HEK293 (cell line): ENCODE measurements around the gene MTA3.

Source experiments
- CTCF ChIA-PET: fragments of 350-600 bp; formaldehyde crosslinking; extraction: SDS; loops from one replicate; lab custom pipeline; 2021; ENCODE audit warnings: antibody characterized with exemption; lab: Yijun Ruan, JAX
- POLR2A ChIA-PET: fragments of 300-600 bp; formaldehyde crosslinking; extraction: SDS; loops from one replicate; lab custom pipeline; 2020; ENCODE audit warnings: antibody characterized with exemption, inconsistent platforms; lab: Yijun Ruan, JAX
- H3K27ac ChIP-seq: fragments of 200-500 bp; sonication (Bioruptor generic); 2 replicates; pipeline ENCODE4 v1.5.1; 2014; ENCODE audit warnings: low read depth, low read length, control low read depth, inconsistent platforms; ENCODE audit errors: extremely low read depth
- H3K36me3 ChIP-seq, 2 experiments: fragments of 200-500 bp in 1 of 2; sonication (Bioruptor generic) in 1 of 2; 1 replicate in 1 of 2; 2 replicates in 1 of 2; pipeline ENCODE4 v1.5.1; 2014 to 2017; ENCODE audit warnings: inconsistent platforms in 2 of 2, low read length in 2 of 2; ENCODE audit not compliant: control insufficient read depth in 2 of 2, insufficient read depth in 1 of 2
- H3K4me1 ChIP-seq: fragments of 200-500 bp; sonication (Bioruptor generic); 2 replicates; pipeline ENCODE4 v1.5.1; 2014; ENCODE audit warnings: mild to moderate bottlenecking, low read length, inconsistent platforms; ENCODE audit not compliant: control insufficient read depth, insufficient read depth
- H3K4me3 ChIP-seq: 2 replicates; pipeline ENCODE4 v1.5.1; 2011; ENCODE audit warnings: low read depth, mild to moderate bottlenecking, control low read depth, low read length, moderate library complexity
- H3K9me3 ChIP-seq: fragments of 200-500 bp; sonication (Bioruptor generic); 2 replicates; pipeline ENCODE4 v1.5.1; 2014; ENCODE audit warnings: low read depth, low read length, inconsistent platforms; ENCODE audit not compliant: control insufficient read depth, insufficient read depth
- ZBTB17 ChIP-seq: fragments of 450-650 bp; formaldehyde crosslinking; IDR thresholded peaks from 2 replicates; pipeline ENCODE4 v1.5.1; 2016; ENCODE audit warnings: missing biosample characterization, missing genetic modification characterization
- ZFP37 ChIP-seq: fragments of 450-650 bp; formaldehyde crosslinking; IDR thresholded peaks from 2 replicates; pipeline ENCODE4 v1.5.1; 2016; ENCODE audit warnings: missing biosample characterization, missing genetic modification characterization
- ZNF133 ChIP-seq: fragments of 450-650 bp; formaldehyde crosslinking; IDR thresholded peaks from 2 replicates; pipeline ENCODE4 v1.5.1; 2016; ENCODE audit warnings: missing biosample characterization, missing genetic modification characterization
- ZNF239 ChIP-seq: fragments of 450-650 bp; formaldehyde crosslinking; IDR thresholded peaks from 2 replicates; pipeline ENCODE4 v1.5.1; 2016; ENCODE audit warnings: missing biosample characterization, missing genetic modification characterization
- ZNF266 ChIP-seq: fragments of 450-650 bp; formaldehyde crosslinking; IDR thresholded peaks from 2 replicates; pipeline ENCODE4 v1.5.1; 2016; ENCODE audit warnings: missing biosample characterization, missing genetic modification characterization, low read depth
- ZNF302 ChIP-seq: fragments of 450-650 bp; formaldehyde crosslinking; IDR thresholded peaks from 2 replicates; pipeline ENCODE4 v1.5.1; 2016; ENCODE audit warnings: missing biosample characterization, missing genetic modification characterization, low read depth
- ZNF335 ChIP-seq: fragments of 450-650 bp; formaldehyde crosslinking; conservative IDR thresholded peaks from 2 replicates; pipeline ENCODE4 v1.5.1; 2016; ENCODE audit warnings: missing biosample characterization, missing genetic modification characterization
- ZNF404 ChIP-seq: fragments of 450-650 bp; formaldehyde crosslinking; IDR thresholded peaks from 2 replicates; pipeline ENCODE4 v1.5.1; 2017; ENCODE audit warnings: missing biosample characterization, missing genetic modification characterization
- ZNF48 ChIP-seq: fragments of 450-650 bp; formaldehyde crosslinking; IDR thresholded peaks from 2 replicates; pipeline ENCODE4 v1.5.1; 2016; ENCODE audit warnings: missing biosample characterization, missing genetic modification characterization
- ZNF600 ChIP-seq: fragments of 450-650 bp; formaldehyde crosslinking; IDR thresholded peaks from 2 replicates; pipeline ENCODE4 v1.5.1; 2016; ENCODE audit warnings: missing biosample characterization, missing genetic modification characterization
- ZNF701 ChIP-seq: fragments of 450-650 bp; formaldehyde crosslinking; IDR thresholded peaks from 2 replicates; pipeline ENCODE4 v1.5.1; 2016; ENCODE audit warnings: missing biosample characterization, missing genetic modification characterization
- ZNF707 ChIP-seq: fragments of 450-650 bp; formaldehyde crosslinking; IDR thresholded peaks from 2 replicates; pipeline ENCODE4 v1.5.1; 2016; ENCODE audit warnings: missing biosample characterization, missing genetic modification characterization
- ZSCAN16 ChIP-seq: fragments of 450-650 bp; formaldehyde crosslinking; IDR thresholded peaks from 2 replicates; pipeline ENCODE4 v1.5.1; 2016; ENCODE audit warnings: missing biosample characterization, missing genetic modification characterization
- TF ChIP-seq, protein P1 (sequence below): fragments of 450-650 bp; formaldehyde crosslinking; IDR thresholded peaks from 2 replicates; pipeline ENCODE4 v1.5.1; 2017; ENCODE audit warnings: missing biosample characterization, missing genetic modification characterization
- TF ChIP-seq, protein P2 (sequence below): fragments of 450-650 bp; formaldehyde crosslinking; IDR thresholded peaks from 2 replicates; pipeline ENCODE4 v1.5.1; 2016; ENCODE audit warnings: missing biosample characterization, missing genetic modification characterization
- TF ChIP-seq, protein P3 (sequence below): fragments of 450-650 bp; formaldehyde crosslinking; IDR thresholded peaks from 2 replicates; pipeline ENCODE4 v1.5.1; 2016; ENCODE audit warnings: missing biosample characterization, missing genetic modification characterization

The MTA3 gene

DNA sequence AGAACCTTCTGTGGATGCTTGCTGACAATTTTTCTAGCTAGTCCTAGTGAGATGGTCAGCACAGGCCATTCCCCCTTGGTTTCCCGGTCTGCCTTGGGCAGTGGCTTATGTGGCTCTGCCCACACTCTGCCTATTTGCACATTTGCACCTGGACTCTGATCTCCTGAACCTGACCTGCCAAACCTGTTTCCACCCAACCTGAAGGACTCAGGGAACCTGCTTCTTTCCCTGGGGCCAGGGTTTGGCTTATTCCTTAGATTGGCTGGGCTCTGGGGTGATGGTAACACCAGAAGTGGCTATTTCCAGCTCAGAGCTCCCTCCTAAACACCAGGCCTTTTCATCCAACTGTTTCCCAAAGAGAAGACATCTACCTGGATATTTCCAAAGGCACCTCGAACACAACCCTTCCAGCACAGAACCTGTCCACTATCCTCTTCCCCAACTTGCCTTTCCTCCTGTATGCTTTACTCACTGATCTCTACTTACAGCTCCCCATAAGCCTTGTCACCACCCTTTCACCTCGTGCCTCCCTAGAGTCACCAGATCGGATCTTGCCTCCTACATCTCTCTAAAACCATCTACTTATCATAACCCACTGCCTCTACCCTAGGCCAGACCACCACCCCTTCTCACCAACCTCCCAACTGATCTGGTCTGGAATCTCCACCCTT, 5.8 kb upstream of the MTA3 start:
- ChIA-PET POLR2A (no interaction called here), CTCF (interaction anchor here (0.6 kb wide), 1 partner anchor 476 kb away, joined by 3 read pairs; no protein-coding TSS in a partner anchor)
- H3K27ac ChIP-seq, result no peak overlapping the region
- no peaks in the 10 kb centered on the region for H3K9me3 ChIP-seq
- 0 out of 2 replicates have a peak, but pooled peaks cover under 1% of the 10 kb centered on the region for H3K4me1 ChIP-seq
- H3K4me3 ChIP-seq, result no peak overlapping the region
- TF ChIP-seq ZNF266 (peak; percentile 49; the same call in 1 of the 2 replicates), ZFP37 (no peak), ZSCAN16 (tag by site-specific recombination) (no peak), ZNF600 (tag by site-specific recombination) (0 out of 2 replicates have a peak, but pooled peaks have one; percentile 20), ZNF302 (tag by site-specific recombination) (no peak), ZNF133 (tag by site-specific recombination) (no peak), ZNF48 (no peak), ZNF701 (tag by site-specific recombination) (no peak), ZNF239 (tag by site-specific recombination) (no peak), ZNF707 (tag by site-specific recombination) (no peak), ZNF335 (tag by site-specific recombination) (no peak), ZBTB17 (tag by site-specific recombination) (no peak)
- TF ChIP-seq, protein P1, sequence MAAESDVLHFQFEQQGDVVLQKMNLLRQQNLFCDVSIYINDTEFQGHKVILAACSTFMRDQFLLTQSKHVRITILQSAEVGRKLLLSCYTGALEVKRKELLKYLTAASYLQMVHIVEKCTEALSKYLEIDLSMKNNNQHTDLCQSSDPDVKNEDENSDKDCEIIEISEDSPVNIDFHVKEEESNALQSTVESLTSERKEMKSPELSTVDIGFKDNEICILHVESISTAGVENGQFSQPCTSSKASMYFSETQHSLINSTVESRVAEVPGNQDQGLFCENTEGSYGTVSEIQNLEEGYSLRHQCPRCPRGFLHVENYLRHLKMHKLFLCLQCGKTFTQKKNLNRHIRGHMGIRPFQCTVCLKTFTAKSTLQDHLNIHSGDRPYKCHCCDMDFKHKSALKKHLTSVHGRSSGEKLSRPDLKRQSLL (tag by site-specific recombination), result no peak
- TF ChIP-seq, protein P2, sequence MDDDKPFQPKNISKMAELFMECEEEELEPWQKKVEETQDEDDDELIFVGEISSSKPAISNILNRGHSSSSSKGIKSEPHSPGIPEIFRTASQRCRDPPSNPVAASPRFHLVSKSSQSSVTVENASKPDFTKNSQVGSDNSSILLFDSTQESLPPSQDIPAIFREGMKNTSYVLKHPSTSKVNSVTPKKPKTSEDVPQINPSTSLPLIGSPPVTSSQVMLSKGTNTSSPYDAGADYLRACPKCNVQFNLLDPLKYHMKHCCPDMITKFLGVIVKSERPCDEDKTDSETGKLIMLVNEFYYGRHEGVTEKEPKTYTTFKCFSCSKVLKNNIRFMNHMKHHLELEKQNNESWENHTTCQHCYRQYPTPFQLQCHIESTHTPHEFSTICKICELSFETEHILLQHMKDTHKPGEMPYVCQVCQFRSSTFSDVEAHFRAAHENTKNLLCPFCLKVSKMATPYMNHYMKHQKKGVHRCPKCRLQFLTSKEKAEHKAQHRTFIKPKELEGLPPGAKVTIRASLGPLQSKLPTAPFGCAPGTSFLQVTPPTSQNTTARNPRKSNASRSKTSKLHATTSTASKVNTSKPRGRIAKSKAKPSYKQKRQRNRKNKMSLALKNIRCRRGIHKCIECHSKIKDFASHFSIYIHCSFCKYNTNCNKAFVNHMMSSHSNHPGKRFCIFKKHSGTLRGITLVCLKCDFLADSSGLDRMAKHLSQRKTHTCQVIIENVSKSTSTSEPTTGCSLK (tag by site-specific recombination), result no peak
- no peaks in the 10 kb centered on the region; a peak in 1 of 3 replicates for H3K36me3 ChIP-seq

- Histone ChIP-seq H3K27ac (no peak overlapping the region), H3K36me3 (peaks cover under 1 to 7% of the 10 kb centered on the region in 2 experiments; a peak in 2 of 3 replicates)
- CTCF ChIA-PET, result interaction anchor here (0.8 to 1.3 kb wide), 2 partner anchors 13 to 98 kb away, joined by 3 to 4 read pairs; no protein-coding TSS in a partner anchor
- TF ChIP-seq, protein P3, sequence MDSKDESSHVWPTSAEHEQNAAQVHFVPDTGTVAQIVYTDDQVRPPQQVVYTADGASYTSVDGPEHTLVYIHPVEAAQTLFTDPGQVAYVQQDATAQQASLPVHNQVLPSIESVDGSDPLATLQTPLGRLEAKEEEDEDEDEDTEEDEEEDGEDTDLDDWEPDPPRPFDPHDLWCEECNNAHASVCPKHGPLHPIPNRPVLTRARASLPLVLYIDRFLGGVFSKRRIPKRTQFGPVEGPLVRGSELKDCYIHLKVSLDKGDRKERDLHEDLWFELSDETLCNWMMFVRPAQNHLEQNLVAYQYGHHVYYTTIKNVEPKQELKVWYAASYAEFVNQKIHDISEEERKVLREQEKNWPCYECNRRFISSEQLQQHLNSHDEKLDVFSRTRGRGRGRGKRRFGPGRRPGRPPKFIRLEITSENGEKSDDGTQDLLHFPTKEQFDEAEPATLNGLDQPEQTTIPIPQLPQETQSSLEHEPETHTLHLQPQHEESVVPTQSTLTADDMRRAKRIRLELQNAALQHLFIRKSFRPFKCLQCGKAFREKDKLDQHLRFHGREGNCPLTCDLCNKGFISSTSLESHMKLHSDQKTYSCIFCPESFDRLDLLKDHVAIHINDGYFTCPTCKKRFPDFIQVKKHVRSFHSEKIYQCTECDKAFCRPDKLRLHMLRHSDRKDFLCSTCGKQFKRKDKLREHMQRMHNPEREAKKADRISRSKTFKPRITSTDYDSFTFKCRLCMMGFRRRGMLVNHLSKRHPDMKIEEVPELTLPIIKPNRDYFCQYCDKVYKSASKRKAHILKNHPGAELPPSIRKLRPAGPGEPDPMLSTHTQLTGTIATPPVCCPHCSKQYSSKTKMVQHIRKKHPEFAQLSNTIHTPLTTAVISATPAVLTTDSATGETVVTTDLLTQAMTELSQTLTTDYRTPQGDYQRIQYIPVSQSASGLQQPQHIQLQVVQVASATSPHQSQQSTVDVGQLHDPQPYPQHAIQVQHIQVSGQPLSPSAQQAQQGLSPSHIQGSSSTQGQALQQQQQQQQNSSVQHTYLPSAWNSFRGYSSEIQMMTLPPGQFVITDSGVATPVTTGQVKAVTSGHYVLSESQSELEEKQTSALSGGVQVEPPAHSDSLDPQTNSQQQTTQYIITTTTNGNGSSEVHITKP (tag by site-specific recombination), result 0 out of 2 replicates have a peak, but pooled peaks have one; percentile 41
- no peak for TF ChIP-seq ZNF404 (tag by site-specific recombination)
- TF ChIP-seq, all 188 proteins: peak for 1
- H3K4me1 ChIP-seq, result 0 out of 2 replicates have a peak, but pooled peaks cover 3% of the 10 kb centered on the region
- no peak overlapping the region for H3K4me3 ChIP-seq
- POLR2A ChIA-PET, result no interaction called here
- no peaks in the 10 kb centered on the region for H3K9me3 ChIP-seq
Observed at GRCh38 chr2:42566025-42566424, 2.4 kb upstream of the MTA3 start.
